Subcutaneous abdominal adipose tissue (tissue), 5 donors: Measurements from ENCODE around the gene RGL3.
A peak's percentile ranks its signal among the peaks of the same experiment; 100 is the strongest.
"Not testable (repeated sequence)": the region's sequence is repeated elsewhere in the genome, so short reads cannot be mapped to it uniquely, and the experiment has no call there.

Source experiments
- H3K27ac ChIP-seq: one replicate; pipeline ENCODE4 v1.7.0; 2013; ENCODE audit warnings: low read depth, mild to moderate bottlenecking, inconsistent platforms, low read length, moderate library complexity
- H3K27me3 ChIP-seq, 5 donors: one replicate each; pipeline ENCODE4 v1.7.0; 2013; ENCODE audit warnings: low read length in 5 of 5, inconsistent platforms in 1 of 5; ENCODE audit not compliant: control insufficient read depth in 5 of 5, insufficient read depth in 4 of 5
- H3K36me3 ChIP-seq, 5 donors: one replicate each; pipeline ENCODE4 v1.7.0; 2013; ENCODE audit warnings: low read length in 5 of 5; ENCODE audit not compliant: control insufficient read depth in 5 of 5, insufficient read depth in 5 of 5
- H3K4me1 ChIP-seq, 5 donors: one replicate each; pipeline ENCODE4 v1.7.0; 2013; ENCODE audit warnings: low read length in 5 of 5, mild to moderate bottlenecking in 3 of 5, moderate library complexity in 1 of 5; ENCODE audit not compliant: control insufficient read depth in 5 of 5, insufficient read depth in 5 of 5
- H3K4me3 ChIP-seq, 5 donors: one replicate each; pipeline ENCODE4 v1.7.0; 2013; ENCODE audit warnings: low read length in 5 of 5, low read depth in 1 of 5
- H3K9ac ChIP-seq, 5 donors: one replicate each; pipeline ENCODE4 v1.7.0; 2013; ENCODE audit warnings: low read length in 5 of 5, mild to moderate bottlenecking in 4 of 5, moderate library complexity in 3 of 5
- H3K9me3 ChIP-seq, 5 donors: one replicate each; pipeline ENCODE4 v1.7.0; 2013; ENCODE audit warnings: low read length in 5 of 5; ENCODE audit not compliant: control insufficient read depth in 5 of 5
- donor health status: healthy.
- donor health status: healthy.
- donor health status: healthy.
- donor health status: healthy.
- donor health status: healthy.

Gene RGL3

DNA sequence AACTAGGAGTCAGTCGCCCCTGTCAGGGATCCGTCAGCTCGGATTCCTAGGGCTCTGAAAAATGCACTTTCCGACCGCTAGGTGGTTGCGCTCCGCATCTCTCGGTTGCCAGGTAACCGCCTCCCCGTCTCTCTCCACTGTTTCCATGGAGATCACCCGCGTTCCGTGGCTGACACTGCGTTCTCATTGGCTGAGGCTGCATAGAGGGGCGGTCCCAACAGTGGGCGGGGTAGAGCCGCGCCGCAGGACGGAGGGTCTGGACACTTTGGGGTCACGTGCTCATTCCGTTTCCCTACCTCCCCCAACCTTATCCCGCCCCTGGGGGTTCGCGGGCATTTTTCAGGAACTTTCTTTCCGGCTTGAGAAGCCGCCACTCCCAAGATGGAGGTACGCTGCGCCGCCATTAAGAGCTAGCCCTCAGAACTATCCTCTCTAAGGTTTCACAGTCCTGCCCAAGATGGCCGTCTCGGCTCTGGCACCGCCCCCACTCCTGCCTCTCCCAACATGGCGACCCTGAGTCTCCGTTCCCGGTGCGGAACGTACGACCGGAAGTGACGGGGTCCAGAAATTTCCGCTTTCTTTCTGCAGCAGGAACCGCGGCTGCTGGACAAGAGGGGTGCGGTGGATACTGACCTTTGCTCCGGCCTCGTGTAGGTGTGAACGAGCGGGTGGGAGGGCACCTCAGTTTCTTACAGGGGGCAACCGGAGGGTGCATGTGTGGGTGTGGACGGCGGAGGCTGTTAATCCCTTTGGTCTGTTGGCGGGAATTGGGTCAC lies 16.1 kb upstream of the RGL3 start, which contains the start of the genes ODAD3 and PRKCSH:
Gene ODAD3, minus strand, starts transcription at position 65 of the 776 bp plus-strand sequence. CDS start 105 bp downstream, outside the sequence.
Gene PRKCSH, plus strand, starts transcription at position 579 of the 776 bp plus-strand sequence. CDS start 483 bp downstream, outside the sequence.
- Histone ChIP-seq H3K27ac (peak within 1 kb of the TSS; percentile 70), H3K4me1 (peaks cover 8 to 20% (median 18%) of the 10 kb centered on the region in 5 donors), H3K9ac (peak within 1 kb of the TSS; percentile 66 to 90 (median 87)), H3K4me3 (peak within 1 kb of the TSS; percentile 80 to 99 (median 96)), H3K36me3 (peaks cover 0 to 27% (median 16%) of the 10 kb centered on the region in 5 donors), H3K27me3 (no peaks in the 10 kb centered on the region), H3K9me3 (no peaks in the 10 kb centered on the region)

DNA sequence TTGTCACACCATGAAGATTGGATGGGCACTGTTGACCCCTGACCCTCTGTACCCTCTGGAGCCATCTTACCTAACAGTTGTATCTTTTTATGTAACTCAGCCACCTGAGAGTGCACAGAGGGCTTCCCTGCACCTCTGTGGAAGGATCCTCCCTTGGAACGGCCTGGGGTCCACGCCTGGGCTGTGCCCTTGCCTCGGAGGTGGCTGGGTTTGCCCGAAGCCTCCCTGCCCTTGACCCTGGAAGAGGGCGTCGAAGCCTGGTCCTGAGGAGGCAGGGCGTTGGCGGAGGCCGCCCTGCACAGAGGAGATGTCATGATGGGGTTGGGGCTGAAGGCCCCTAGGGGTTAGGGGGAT lies 15.6 kb upstream of the RGL3 start:
- Histone ChIP-seq H3K36me3 (peaks cover 0 to 23% (median 13%) of the 10 kb centered on the region in 5 donors), H3K4me1 (peaks cover 8 to 20% (median 18%) of the 10 kb centered on the region in 5 donors)

DNA sequence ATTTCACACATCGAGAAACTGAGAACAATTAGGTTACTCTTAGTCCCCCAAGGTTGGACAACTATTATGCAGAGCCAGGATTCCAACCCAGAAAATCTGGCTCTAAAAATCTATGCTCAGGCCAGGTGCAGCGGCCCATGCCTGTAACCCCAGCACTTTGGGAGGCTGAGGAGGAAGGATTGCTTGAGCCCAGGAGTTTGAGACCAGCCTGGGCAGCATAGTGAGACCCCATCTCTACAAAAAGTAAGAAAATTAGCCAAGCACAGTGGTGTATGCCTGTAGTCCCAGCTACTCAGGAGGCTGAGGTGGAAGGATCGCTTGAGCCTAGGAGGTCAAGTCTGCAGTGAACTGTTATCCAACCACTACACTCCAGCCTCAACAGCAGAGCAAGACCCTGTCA lies 14.4 kb upstream of the RGL3 start:
- not testable (repeated sequence) for H3K9me3 ChIP-seq, H3K9ac ChIP-seq

More for the DNA sequence above, 15.6 kb upstream of the RGL3 start:
- Histone ChIP-seq H3K9me3 (no peaks in the 10 kb centered on the region), H3K27me3 (no peaks in the 10 kb centered on the region), H3K4me3 (peak overlapping the region; percentile 27 to 99 (median 82)), H3K27ac (no peak overlapping the region), H3K9ac (peak overlapping the region in 4 of 5 donors; percentile 21 to 89 (median 54))

DNA sequence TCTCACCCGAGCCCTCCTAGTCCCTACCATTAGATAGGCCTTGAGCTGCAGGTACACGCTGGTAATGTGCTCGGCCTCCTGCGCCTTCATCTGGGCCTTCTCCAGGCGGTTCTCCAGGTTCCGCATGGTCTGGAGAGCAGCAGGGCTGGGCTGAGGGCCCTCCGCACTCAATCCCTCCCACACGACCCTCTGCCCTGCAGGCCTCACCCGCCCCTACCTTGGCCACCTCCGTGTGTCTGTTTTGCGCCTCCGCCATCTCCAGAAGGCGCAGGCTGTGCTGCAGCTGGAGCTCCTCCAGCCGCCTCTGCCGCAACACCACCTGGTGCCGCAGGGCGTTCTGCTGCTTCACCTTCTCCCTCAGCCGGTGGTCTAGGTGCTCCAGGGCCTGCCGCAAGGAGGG lies 7.5 kb upstream of the RGL3 start:
- Histone ChIP-seq H3K27ac (no peak overlapping the region), H3K4me3 (no peak overlapping the region), H3K36me3 (no peaks in the 10 kb centered on the region), H3K27me3 (peaks cover 13 to 21% (median 16%) of the 10 kb centered on the region in 5 donors), H3K4me1 (peaks cover 0 to 14% (median 13%) of the 10 kb centered on the region in 5 donors), H3K9me3 (no peaks in the 10 kb centered on the region), H3K9ac (no peak overlapping the region)

More for the DNA sequence above, 14.4 kb upstream of the RGL3 start:
- Histone ChIP-seq H3K36me3 (peaks cover 0 to 16% (median 10%) of the 10 kb centered on the region in 5 donors), H3K4me1 (peaks cover 8 to 20% (median 18%) of the 10 kb centered on the region in 5 donors)
- not testable (repeated sequence) for H3K27me3 ChIP-seq, H3K4me3 ChIP-seq, H3K27ac ChIP-seq

DNA sequence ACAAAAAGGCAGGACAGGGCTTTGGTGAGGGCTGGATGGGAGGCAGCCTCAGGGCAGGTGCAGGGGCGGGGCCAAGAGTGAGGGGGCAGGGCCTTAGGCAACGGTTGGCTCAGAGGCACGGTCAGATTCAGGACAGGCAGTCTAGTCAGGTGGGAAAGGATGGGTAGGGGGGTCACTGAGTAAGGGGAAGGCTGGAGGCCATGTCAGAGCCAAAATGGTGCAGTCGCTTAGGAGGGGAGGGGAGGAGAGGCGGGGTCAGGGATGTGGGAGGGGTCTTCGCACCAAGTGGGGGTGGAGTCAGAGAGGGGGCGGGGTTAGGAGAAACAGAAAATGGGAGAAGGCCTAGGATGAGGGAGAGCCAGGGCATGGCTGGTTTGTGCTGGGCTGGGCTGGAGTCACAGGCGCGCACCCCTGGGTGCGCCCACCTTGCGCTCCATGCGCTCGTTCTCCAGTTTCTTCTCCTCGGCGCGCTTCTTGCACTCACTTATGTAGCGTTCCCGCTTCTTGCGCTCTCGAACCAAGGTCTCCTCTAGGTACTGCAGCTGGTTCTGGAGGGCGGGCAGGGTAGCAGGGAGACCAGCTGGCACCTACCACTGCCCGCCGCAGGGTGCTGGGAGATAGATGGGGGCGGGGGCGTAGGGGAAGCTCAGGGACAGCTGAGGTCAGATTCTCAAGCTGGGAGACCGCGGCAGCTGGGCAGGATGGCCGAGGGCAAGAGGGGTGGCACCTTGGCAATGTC lies 6.8 kb upstream of the RGL3 start:
- H3K4me1 ChIP-seq = peaks cover 0 to 22% (median 20%) of the 10 kb centered on the region in 5 donors
- H3K36me3 ChIP-seq = no peaks in the 10 kb centered on the region
- peaks cover 13 to 29% (median 24%) of the 10 kb centered on the region in 5 donors for H3K27me3 ChIP-seq
- no peak overlapping the region for H3K9ac ChIP-seq
- no peak overlapping the region for H3K27ac ChIP-seq
- no peaks in the 10 kb centered on the region for H3K9me3 ChIP-seq
- no peak overlapping the region for H3K4me3 ChIP-seq

DNA sequence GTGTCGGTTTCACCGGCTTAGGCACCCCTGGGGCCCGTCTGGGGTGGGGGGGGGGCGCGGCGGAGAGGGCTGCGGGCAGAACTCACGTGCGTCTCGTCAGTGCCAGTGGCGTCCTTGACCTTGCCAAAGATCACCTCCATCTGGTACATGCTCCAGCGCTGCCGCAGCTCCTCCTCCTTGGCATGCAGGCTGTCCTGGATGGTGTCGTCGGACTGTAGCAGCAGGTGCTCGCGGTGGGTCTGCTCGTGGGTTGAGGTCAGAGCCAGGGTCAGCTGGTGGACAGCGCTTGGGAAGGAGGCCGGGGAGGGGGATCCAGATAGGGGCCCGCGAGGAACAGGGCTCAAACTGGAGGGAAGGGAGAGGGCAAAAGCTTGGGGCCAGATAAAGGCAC lies 4.7 kb upstream of the RGL3 start:
- no peak overlapping the region for H3K4me3 ChIP-seq
- H3K27me3 ChIP-seq = peaks cover 13 to 37% (median 28%) of the 10 kb centered on the region in 5 donors
- H3K4me1 ChIP-seq = peaks cover 0 to 38% (median 36%) of the 10 kb centered on the region in 5 donors

DNA sequence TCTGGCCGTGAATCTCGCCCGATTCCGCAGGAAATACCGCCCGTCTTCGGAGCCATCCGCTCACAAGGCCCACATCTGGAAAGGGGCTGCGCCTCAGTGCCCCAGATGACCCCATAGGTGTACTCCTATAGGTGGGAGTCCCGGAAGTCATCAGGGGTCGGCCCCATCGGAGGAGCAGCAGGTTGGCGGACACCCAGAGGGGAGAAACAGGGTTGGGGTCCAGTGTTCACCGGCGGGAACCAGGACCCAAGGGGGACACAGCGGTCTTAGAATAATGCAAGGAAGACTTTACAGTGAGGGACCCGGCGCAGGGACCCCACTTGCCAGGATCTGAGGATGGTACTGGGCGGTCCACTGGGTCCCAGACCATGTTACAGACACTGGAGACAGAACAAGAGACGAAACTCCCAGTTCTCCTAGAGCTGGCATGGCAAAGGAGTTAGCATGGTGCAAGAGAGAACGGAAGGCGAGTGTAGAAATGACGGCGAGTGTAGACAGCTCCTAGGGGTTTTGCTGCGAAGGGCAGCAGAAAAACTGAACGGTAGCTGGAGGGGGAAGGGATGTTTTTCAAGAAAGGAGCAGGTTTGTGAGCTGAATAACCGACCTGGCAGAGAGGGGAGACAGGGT lies 4.2 kb upstream of the RGL3 start:
- no peak overlapping the region for H3K27ac ChIP-seq
- no peaks in the 10 kb centered on the region for H3K36me3 ChIP-seq
- H3K4me3 ChIP-seq = no peak overlapping the region
- H3K4me1 ChIP-seq = peaks cover 0 to 43% (median 41%) of the 10 kb centered on the region in 5 donors
- no peaks in the 10 kb centered on the region for H3K9me3 ChIP-seq
- no peak overlapping the region for H3K9ac ChIP-seq
- peaks cover 13 to 41% (median 28%) of the 10 kb centered on the region in 5 donors for H3K27me3 ChIP-seq

More for the DNA sequence above, 4.7 kb upstream of the RGL3 start:
- H3K9me3 ChIP-seq = no peaks in the 10 kb centered on the region
- H3K27ac ChIP-seq = no peak overlapping the region
- H3K36me3 ChIP-seq = no peaks in the 10 kb centered on the region
- H3K9ac ChIP-seq = no peak overlapping the region

DNA sequence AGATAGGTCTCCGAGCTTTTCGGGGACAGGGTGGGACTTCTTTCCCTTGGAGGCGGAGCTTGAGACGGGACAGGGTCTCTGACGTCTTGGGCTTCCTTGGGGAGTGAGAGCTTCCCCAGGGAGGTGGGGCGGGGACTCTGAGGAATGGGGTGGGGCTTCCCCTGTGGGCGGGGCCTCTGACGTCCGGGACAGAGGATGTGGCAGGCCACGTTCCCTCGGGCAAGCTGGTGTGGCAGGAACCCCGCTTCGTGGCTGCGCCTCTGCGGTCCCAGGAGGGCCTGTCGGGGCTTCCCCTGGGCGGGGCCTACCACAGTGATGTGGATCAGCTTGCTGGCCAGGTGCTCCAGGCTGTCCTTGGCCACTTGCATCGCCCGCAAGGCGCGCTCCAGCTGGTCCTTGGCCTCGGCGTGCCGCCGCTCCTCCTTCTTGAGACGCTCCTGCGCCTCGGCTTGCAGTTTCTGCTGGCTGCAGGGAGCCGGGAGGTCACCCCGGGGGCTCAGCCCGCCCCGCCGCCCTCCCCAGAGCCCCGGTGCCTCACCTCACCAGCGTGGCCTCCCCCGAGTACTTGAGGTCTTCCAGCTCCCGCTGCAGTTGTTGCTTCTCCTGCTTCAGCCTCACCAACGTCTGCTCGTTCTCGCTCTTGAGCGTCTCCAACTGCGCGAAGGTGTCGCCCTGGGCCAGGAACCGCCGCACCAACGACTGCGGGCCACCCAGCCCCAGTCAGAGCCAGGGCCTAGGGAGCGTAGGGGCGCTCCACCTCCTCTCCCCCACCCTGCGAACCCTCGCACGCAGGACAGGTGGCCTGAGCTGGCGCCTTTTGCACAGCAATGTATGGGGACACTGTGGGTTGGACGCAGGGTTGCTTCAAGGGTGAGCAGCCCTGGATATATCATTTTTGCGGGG lies 3.3 kb upstream of the RGL3 start:
- Histone ChIP-seq H3K4me1 (peaks cover 0 to 45% (median 42%) of the 10 kb centered on the region in 5 donors), H3K9me3 (no peaks in the 10 kb centered on the region), H3K27ac (no peak overlapping the region), H3K36me3 (no peaks in the 10 kb centered on the region), H3K4me3 (peak overlapping the region in 4 of 5 donors; percentile 22 to 62 (median 44)), H3K9ac (peak overlapping the region in 1 of 5 donors; percentile 20), H3K27me3 (peaks cover 13 to 41% (median 28%) of the 10 kb centered on the region in 5 donors)
